Vagina (tissue), 2 donors: ENCODE measurements around the gene TUT4.

Experiments
- POLR2A ChIP-seq, 2 donors: fragments of 450-650 bp; IDR thresholded peaks; one replicate each; pipeline ENCODE4 v1.6.1; 2017; ENCODE audit warnings: antibody characterized with exemption in 2 of 2, mild to moderate bottlenecking in 2 of 2, moderate library complexity in 2 of 2
- POLR2AphosphoS5 ChIP-seq, 2 donors: sonication (generic); formaldehyde crosslinking; IDR thresholded peaks; one replicate each; pipeline ENCODE4 v1.9.0; 2017; ENCODE audit warnings: antibody characterized with exemption in 2 of 2, mild to moderate bottlenecking in 2 of 2, low read depth in 1 of 2; ENCODE audit not compliant: insufficient read depth in 1 of 2
- TF ChIP-seq, protein P1 (sequence below), 3 experiments: fragments of 450-650 bp in 2 of 3; fragments of 200-600 bp in 1 of 3; sonication (generic) in 1 of 3; IDR thresholded peaks; one replicate each; pipeline ENCODE4 v1.5.1; 2017 to 2019; ENCODE audit warnings: antibody characterized with exemption in 3 of 3, mild to moderate bottlenecking in 2 of 3, moderate library complexity in 2 of 3

DNA sequence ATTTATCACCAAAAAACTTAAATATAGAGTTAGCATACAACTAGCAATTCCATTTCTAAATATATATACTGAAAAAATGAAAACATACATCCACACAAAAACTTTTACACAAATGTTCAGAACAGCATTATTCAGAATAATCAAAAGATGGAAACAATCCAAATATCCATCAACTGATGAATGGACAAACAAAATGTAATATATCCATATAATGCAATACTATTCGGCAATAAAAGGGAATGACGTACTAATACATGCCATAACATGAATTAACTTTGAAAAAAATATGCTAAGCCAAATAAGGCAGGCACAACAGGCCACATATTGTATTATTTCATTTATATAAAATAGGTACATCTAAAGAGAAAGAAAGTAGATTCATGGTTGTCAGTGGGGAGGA is 33.9 kb downstream of the TUT4 start:
- TF ChIP-seq, protein P1, sequence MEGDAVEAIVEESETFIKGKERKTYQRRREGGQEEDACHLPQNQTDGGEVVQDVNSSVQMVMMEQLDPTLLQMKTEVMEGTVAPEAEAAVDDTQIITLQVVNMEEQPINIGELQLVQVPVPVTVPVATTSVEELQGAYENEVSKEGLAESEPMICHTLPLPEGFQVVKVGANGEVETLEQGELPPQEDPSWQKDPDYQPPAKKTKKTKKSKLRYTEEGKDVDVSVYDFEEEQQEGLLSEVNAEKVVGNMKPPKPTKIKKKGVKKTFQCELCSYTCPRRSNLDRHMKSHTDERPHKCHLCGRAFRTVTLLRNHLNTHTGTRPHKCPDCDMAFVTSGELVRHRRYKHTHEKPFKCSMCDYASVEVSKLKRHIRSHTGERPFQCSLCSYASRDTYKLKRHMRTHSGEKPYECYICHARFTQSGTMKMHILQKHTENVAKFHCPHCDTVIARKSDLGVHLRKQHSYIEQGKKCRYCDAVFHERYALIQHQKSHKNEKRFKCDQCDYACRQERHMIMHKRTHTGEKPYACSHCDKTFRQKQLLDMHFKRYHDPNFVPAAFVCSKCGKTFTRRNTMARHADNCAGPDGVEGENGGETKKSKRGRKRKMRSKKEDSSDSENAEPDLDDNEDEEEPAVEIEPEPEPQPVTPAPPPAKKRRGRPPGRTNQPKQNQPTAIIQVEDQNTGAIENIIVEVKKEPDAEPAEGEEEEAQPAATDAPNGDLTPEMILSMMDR (IDR thresholded peaks at IDR 0.05), result no peak
- no peak for TF ChIP-seq POLR2AphosphoS5 (IDR thresholded peaks at IDR 0.05; ENCODE audit: insufficient read depth in 1 of 2, low read depth in 1 of 2)
- no peak for TF ChIP-seq POLR2A (IDR thresholded peaks at IDR 0.05)
